Chondrocyte (in vitro differentiated cells): ENCODE measurements around the gene EPS8L2. TPM values are rescaled to one million over a fixed set of nuclear protein-coding genes. Genes with fewer than 3 reads are reported as not detected.
"Not testable (repeated sequence)": the region's sequence is repeated elsewhere in the genome, so short reads cannot be mapped to it uniquely, and the experiment has no call there.

Experiments
- DNase-seq: peaks from one replicate; pipeline ENCODE4 v3.0.0; 2021; ENCODE audit warnings: mixed read lengths, low spot score
- H3K27ac Mint-ChIP-seq: one replicate; pipeline ENCODE4 v1.8.0; 2021; ENCODE audit warnings: mild to moderate bottlenecking, moderate library complexity, mixed read lengths; ENCODE audit not compliant: unreplicated experiment
- H3K27me3 Mint-ChIP-seq: 2 replicates; pipeline ENCODE4 v1.8.0; 2021; ENCODE audit warnings: low read depth, mixed read lengths
- H3K36me3 Mint-ChIP-seq: 2 replicates; pipeline ENCODE4 v1.8.0; 2021; ENCODE audit warnings: low read depth, mixed read lengths
- H3K4me1 Mint-ChIP-seq: 2 replicates; pipeline ENCODE4 v1.8.0; 2021; ENCODE audit warnings: low read depth, mild to moderate bottlenecking, mixed read lengths
- H3K4me3 Mint-ChIP-seq: one replicate; pipeline ENCODE4 v1.8.0; 2021; ENCODE audit warnings: mild to moderate bottlenecking, moderate library complexity, mixed read lengths; ENCODE audit not compliant: unreplicated experiment
- H3K9me3 Mint-ChIP-seq: 2 replicates; pipeline ENCODE4 v1.8.0; 2021; ENCODE audit warnings: low read depth, mixed read lengths
- total RNA-seq: library from RNA; stranded (reverse); gene quantifications from 3 replicates; pipeline ENCODE4 v1.2.1, GENCODE V29; 2021
- TF ChIP-seq, protein P1 (sequence below): fragments of 200-600 bp; sonication (generic); IDR thresholded peaks from 2 replicates; pipeline ENCODE4 v1.5.0; 2021; ENCODE audit warnings: antibody characterized with exemption, mild to moderate bottlenecking, moderate library complexity

EPS8L2 gene
- total RNA-seq, 1 donor from 2014 or later, result 51.6 TPM

DNA sequence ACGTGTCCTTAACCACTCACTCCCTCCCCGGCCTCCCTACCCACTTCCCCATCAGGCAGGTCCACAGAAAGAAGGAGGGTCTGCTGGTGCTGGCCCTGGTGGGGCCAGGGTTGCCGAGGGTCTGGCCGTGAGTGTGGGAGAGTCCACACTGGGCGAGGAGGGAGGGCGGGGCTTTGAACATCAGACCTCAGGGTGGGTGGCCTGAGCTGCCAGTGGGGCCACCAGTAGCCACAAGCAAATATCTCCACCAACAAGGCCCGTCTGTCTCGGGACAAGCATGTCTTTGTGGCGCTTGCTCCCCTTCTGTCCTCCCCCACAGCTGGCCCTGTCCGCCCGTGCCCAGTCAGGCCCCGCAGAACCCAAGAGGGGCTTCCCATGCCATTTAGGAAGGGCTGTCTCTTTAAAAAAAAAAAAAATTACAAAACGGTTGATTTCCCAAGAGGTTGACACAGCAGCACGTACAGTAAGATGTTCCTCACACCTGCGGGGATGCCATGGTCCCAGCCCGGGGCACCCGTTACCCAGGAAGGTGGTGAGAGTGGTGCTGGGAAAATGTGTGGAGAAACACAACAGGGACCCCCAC lies 23.6 kb downstream of the EPS8L2 start:
- DNase-seq, result no peak
- Mint-ChIP-seq H3K36me3 (no peaks in the 10 kb centered on the region), H3K27me3 (no peaks in the 10 kb centered on the region), H3K4me1 (peaks cover 8% of the 10 kb centered on the region), H3K9me3 (no peaks in the 10 kb centered on the region), H3K27ac (no peak overlapping the region), H3K4me3 (no peak overlapping the region)
- TF ChIP-seq, protein P1, sequence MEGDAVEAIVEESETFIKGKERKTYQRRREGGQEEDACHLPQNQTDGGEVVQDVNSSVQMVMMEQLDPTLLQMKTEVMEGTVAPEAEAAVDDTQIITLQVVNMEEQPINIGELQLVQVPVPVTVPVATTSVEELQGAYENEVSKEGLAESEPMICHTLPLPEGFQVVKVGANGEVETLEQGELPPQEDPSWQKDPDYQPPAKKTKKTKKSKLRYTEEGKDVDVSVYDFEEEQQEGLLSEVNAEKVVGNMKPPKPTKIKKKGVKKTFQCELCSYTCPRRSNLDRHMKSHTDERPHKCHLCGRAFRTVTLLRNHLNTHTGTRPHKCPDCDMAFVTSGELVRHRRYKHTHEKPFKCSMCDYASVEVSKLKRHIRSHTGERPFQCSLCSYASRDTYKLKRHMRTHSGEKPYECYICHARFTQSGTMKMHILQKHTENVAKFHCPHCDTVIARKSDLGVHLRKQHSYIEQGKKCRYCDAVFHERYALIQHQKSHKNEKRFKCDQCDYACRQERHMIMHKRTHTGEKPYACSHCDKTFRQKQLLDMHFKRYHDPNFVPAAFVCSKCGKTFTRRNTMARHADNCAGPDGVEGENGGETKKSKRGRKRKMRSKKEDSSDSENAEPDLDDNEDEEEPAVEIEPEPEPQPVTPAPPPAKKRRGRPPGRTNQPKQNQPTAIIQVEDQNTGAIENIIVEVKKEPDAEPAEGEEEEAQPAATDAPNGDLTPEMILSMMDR, result no peak

DNA sequence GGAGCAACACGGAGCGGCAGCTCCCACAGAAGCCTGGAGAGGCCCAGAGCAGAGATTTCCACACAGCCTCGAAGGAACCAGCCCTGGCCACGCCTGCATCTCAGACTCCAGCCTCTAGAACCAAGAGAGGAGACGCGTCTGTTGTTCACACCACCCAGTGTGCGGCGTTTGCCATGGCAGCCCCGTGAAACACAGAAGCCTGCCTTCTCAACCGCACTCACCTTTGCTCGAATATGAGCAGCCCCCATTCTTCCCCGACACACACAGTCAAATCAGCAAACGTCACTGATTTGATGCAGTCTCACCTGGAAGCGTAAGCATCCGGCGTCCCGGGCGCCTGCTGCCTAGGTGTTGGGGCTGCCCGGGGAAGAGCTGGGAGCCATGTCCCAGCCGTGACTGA lies 27.0 kb downstream of the EPS8L2 start:
- peaks cover 3% of the 10 kb centered on the region for H3K27me3 Mint-ChIP-seq
- TF ChIP-seq, protein P1, result no peak
- no peak for DNase-seq
- no peak overlapping the region for H3K27ac Mint-ChIP-seq
- no peaks in the 10 kb centered on the region for H3K9me3 Mint-ChIP-seq
- peaks cover 2% of the 10 kb centered on the region for H3K36me3 Mint-ChIP-seq
- H3K4me3 Mint-ChIP-seq, result no peak overlapping the region
- peaks cover 4% of the 10 kb centered on the region for H3K4me1 Mint-ChIP-seq

DNA sequence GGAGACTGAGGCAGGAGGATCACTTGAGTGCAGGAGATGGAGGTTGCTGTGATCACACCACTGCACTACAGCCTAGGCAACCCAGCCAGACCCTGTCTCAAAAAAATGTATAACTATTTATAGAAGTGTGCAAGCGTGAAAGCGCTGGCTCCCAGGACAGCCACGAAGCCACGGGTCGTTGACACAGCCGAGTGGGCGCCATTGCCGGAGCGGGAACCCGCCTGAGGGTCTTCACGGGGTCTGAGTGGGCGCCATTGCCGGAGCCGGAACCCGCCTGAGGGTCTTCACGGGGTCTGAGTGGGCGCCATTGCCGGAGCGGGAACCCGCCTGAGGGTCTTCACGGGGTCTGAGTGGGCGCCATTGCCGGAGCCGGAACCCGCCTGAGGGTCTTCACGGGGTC lies 28.5 kb downstream of the EPS8L2 start:
- not testable (repeated sequence) for DNase-seq, H3K27me3 Mint-ChIP-seq, H3K4me3 Mint-ChIP-seq, H3K36me3 Mint-ChIP-seq, H3K27ac Mint-ChIP-seq, H3K4me1 Mint-ChIP-seq, H3K9me3 Mint-ChIP-seq

DNA sequence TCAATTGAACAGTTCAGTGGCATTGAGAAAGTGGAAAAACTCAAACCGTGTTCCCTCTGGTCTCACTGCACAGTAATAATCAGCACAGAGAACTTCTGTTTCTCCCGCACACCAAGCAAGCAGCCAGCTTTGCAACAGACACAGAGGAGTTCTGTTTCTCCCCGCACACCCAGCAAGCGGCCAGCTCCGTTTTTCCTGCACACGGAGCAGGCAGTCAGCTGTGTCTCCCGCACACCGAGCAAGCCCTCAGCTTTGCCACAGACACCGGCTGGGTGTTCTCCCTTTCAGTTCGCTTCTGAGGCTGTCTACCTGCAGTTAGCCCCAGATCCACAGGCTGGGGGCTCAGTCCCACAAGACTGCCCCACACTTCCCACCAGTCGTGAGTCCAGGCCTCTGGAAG lies 31.3 kb downstream of the EPS8L2 start:
- Mint-ChIP-seq H3K4me3 (no peak overlapping the region), H3K27ac (no peak overlapping the region), H3K27me3 (peaks cover 3% of the 10 kb centered on the region), H3K9me3 (no peaks in the 10 kb centered on the region), H3K4me1 (peaks cover 4% of the 10 kb centered on the region), H3K36me3 (peaks cover 2% of the 10 kb centered on the region)
- TF ChIP-seq, protein P1, result no peak
- no peak for DNase-seq

DNA sequence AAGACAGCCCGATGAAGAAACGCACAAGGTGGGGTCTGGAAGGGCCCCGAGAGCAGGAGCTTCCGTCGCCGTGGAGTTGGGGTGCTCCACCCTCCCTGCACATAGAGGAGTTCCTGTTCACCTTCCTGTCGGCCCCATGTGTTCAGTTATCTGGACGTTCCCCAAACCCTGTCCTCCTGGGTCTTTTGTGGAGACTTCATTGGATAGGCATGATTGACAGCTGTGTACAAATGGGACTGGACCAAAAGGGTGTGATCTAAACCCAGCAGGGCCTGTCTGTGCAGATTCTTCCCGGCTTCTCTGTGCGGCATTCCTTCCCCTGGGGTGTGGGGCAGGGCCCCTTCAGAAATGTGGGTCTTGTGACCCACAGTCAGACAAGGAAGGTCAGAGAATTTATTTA lies 31.9 kb downstream of the EPS8L2 start:
- H3K9me3 Mint-ChIP-seq, H3K27me3 Mint-ChIP-seq, H3K4me1 Mint-ChIP-seq, H3K27ac Mint-ChIP-seq, DNase-seq, H3K4me3 Mint-ChIP-seq, H3K36me3 Mint-ChIP-seq: not testable (repeated sequence)

DNA sequence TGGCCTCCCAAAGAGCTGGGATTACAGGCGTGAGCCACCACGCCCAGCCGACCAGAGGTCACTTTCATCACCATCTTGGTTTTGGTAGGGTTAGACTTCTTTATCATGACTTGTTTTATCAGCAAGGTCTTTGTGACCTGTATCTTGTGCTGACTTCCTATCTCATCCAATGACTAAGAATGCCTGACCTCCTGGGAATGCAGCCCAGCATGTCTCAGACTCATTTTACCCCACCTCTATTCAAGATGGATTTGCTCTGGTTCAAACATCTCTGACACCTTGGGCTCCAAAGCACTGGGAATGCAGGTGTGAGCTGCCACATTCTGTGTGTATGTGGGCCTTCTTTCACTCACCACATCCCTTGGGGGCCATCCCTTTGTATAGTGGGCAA lies 36.1 kb downstream of the EPS8L2 start:
- no peaks in the 10 kb centered on the region for H3K9me3 Mint-ChIP-seq
- TF ChIP-seq, protein P1, result no peak

More for the DNA sequence above, 36.1 kb downstream of the EPS8L2 start:
- no peak for DNase-seq
- peaks cover 8% of the 10 kb centered on the region for H3K4me1 Mint-ChIP-seq
- H3K36me3 Mint-ChIP-seq, result no peaks in the 10 kb centered on the region
- no peak overlapping the region for H3K27ac Mint-ChIP-seq
- no peak overlapping the region for H3K4me3 Mint-ChIP-seq
- no peaks in the 10 kb centered on the region for H3K27me3 Mint-ChIP-seq
